OCI-LY7 (cell line): ENCODE results near the gene ERMAP. TPM values are rescaled to one million over a fixed set of nuclear protein-coding genes. Genes with fewer than 3 reads are reported as not detected.

ENCODE experiments used
- BruUV-seq: library from RNA; stranded (reverse); fragments of 400-500 nt; replicated peaks from 2 replicates; lab custom pipeline; 2021; lab: Mats Ljungman, UMichigan
- CTCF ChIA-PET: fragments of 300-600 bp; sonication (Branson Sonifier 250); formaldehyde crosslinking; loops from one replicate; lab custom pipeline; 2022; ENCODE audit warnings: antibody characterized with exemption; ENCODE audit not compliant: unreplicated experiment; lab: Charles Lee
- POLR2A ChIA-PET: fragments of 300-600 bp; sonication (Branson Sonifier 250); formaldehyde crosslinking; loops from one replicate; lab custom pipeline; 2022; ENCODE audit warnings: antibody characterized with exemption; lab: Charles Lee
- DNase-seq: peaks from one replicate; pipeline ENCODE4 v3.0.0-alpha.2; 2015; ENCODE audit warnings: low spot score
- H2AFZ ChIP-seq: fragments of 200-600 bp; sonication (generic), shearing (Covaris generic); 2 replicates; pipeline ENCODE4 v1.6.1; 2014; ENCODE audit warnings: mild to moderate bottlenecking, antibody characterized with exemption, low read length, moderate library complexity
- H3K27ac ChIP-seq: fragments of 200-600 bp; sonication (generic); 2 replicates; pipeline ENCODE4 v1.5.1; 2014; ENCODE audit warnings: mixed run types, low read depth, mild to moderate bottlenecking, moderate library complexity, low read length, inconsistent platforms; ENCODE audit not compliant: poor library complexity, severe bottlenecking
- H3K36me3 ChIP-seq: fragments of 200-600 bp; sonication (generic); 2 replicates; pipeline ENCODE4 v1.6.1; 2014; ENCODE audit warnings: mild to moderate bottlenecking, antibody characterized with exemption, low read length, moderate library complexity, mixed read lengths; ENCODE audit not compliant: insufficient read depth
- H3K4me1 ChIP-seq: fragments of 200-600 bp; sonication (generic); 2 replicates; pipeline ENCODE4 v1.5.1; 2014; ENCODE audit warnings: mild to moderate bottlenecking, low read length; ENCODE audit not compliant: insufficient read depth, poor library complexity, severe bottlenecking
- H3K4me2 ChIP-seq: fragments of 200-600 bp; sonication (generic); 2 replicates; pipeline ENCODE4 v1.6.1; 2014; ENCODE audit warnings: mild to moderate bottlenecking, low read length
- H3K4me3 ChIP-seq: fragments of 200-600 bp; sonication (generic); 2 replicates; pipeline ENCODE4 v1.5.1; 2014; ENCODE audit warnings: mild to moderate bottlenecking, low read depth, low read length; ENCODE audit not compliant: poor library complexity, severe bottlenecking
- H3K79me2 ChIP-seq: fragments of 200-600 bp; sonication (generic); 2 replicates; pipeline ENCODE4 v1.6.1; 2016; ENCODE audit warnings: low read depth, mild to moderate bottlenecking, low read length, moderate library complexity, mixed read lengths; ENCODE audit not compliant: insufficient read depth
- H3K9me2 ChIP-seq: fragments of 200-600 bp; sonication (generic); 2 replicates; pipeline ENCODE4 v1.6.1; 2016; ENCODE audit warnings: mild to moderate bottlenecking, low read length, mixed read lengths; ENCODE audit not compliant: insufficient read depth
- H3K9me3 ChIP-seq: fragments of 200-600 bp; sonication (generic); 2 replicates; pipeline ENCODE4 v1.6.1; 2014; ENCODE audit warnings: mild to moderate bottlenecking, mixed run types, low read length, mixed read lengths
- H4K20me1 ChIP-seq: fragments of 200-600 bp; sonication (generic); 2 replicates; pipeline ENCODE4 v1.6.1; 2014; ENCODE audit warnings: mild to moderate bottlenecking, antibody characterized with exemption, low read length, moderate library complexity, mixed read lengths; ENCODE audit not compliant: insufficient read depth
- CTCF ChIP-seq: fragments of 200-600 bp; sonication (generic); conservative IDR thresholded peaks from 2 replicates; pipeline ENCODE4 v1.5.1; 2014; ENCODE audit warnings: mild to moderate bottlenecking, antibody characterized with exemption, low read length, moderate library complexity, mixed read lengths
- EZH2phosphoT487 ChIP-seq: fragments of 200-600 bp; sonication (generic); IDR thresholded peaks from 2 replicates; pipeline ENCODE4 v1.6.1; 2018; ENCODE audit warnings: low read depth, borderline replicate concordance, mild to moderate bottlenecking, mixed run types, antibody characterized with exemption, low read length, moderate library complexity, mixed read lengths
- intact Hi-C: fragments of 100-400 bp; cut with micrococcal nuclease; formaldehyde crosslinking; loops from one replicate; pipeline ENCODE4 v1.10.0; 2022; ENCODE audit not compliant: unreplicated experiment
- total RNA-seq, 2 experiments: library from RNA; depleted of rRNA in 1 of 2; stranded (reverse); fragments of >200 nt in 1 of 2; shearing (Covaris generic) in 1 of 2; gene quantifications; 2 replicates each; pipeline ENCODE4 v1.2.3, GENCODE V29; 2014 to 2022

Gene ERMAP
- total RNA-seq, 2 experiments from 2014 or later = 2.7 to 5.1 TPM

- Histone ChIP-seq H3K4me1 (no peaks in the 10 kb centered on the region), H3K9me2 (no peaks in the 10 kb centered on the region), H2AFZ (0 out of 2 replicates have a peak overlapping the region, but pooled peaks have one; percentile 23), H4K20me1 (no peaks in the 10 kb centered on the region), H3K79me2 (no peaks in the 10 kb centered on the region), H3K27ac (no peak overlapping the region), H3K36me3 (no peaks in the 10 kb centered on the region), H3K4me3 (no peak overlapping the region), H3K9me3 (no peaks in the 10 kb centered on the region), H3K4me2 (no peak overlapping the region)
- POLR2A ChIA-PET = interaction anchor here (0.6 kb wide), 1 partner anchor 213 kb away, joined by 3 read pairs; no protein-coding TSS in a partner anchor
- TF ChIP-seq CTCF (no peak), EZH2phosphoT487 (no peak)
- intact Hi-C loops = no loop called here
- CTCF ChIA-PET = no interaction called here
- DNase-seq = no peak
- no TSS peak for BruUV-seq
Observed at GRCh38 chr1:42891465-42892138, 74.7 kb downstream of the ERMAP start.

Other genes starting within 250 kb of the ERMAP start
- gene PPIH, start 158.7 kb upstream of the ERMAP start, total RNA-seq (2014; rRNA removed; shearing (Covaris generic)) = 74.4 and 95.7 TPM in 2 replicates
- gene PPIH, start 158.7 kb upstream of the ERMAP start, total RNA-seq (2022) = 81.3 and 100 TPM in 2 replicates
- gene YBX1, start 134.7 kb upstream of the ERMAP start, total RNA-seq (2014; rRNA removed; shearing (Covaris generic)) = 750 and 887 TPM in 2 replicates
- gene YBX1, start 134.7 kb upstream of the ERMAP start, total RNA-seq (2022) = 956 and 965 TPM in 2 replicates
- gene CLDN19, start 76.9 kb upstream of the ERMAP start, total RNA-seq (2014; rRNA removed; shearing (Covaris generic)) = not detected in 2 replicates
- not detected in 2 replicates for gene CLDN19, start 76.9 kb upstream of the ERMAP start, total RNA-seq (2022)
- 39.0 and 43.8 TPM in 2 replicates for gene P3H1, start 50.1 kb upstream of the ERMAP start, total RNA-seq (2014; rRNA removed; shearing (Covaris generic))
- gene P3H1, start 50.1 kb upstream of the ERMAP start, total RNA-seq (2022) = 44.1 and 45.7 TPM in 2 replicates
- 2.0 and 3.2 TPM in 2 replicates for gene C1orf50, start 49.9 kb upstream of the ERMAP start, total RNA-seq (2014; rRNA removed; shearing (Covaris generic))
- gene C1orf50, start 49.9 kb upstream of the ERMAP start, total RNA-seq (2022) = 9.7 and 9.9 TPM in 2 replicates
- gene TMEM269, start 32.1 kb upstream of the ERMAP start, total RNA-seq (2014; rRNA removed; shearing (Covaris generic)) = 0.08 and 0.16 TPM in 2 replicates
- gene TMEM269, start 32.1 kb upstream of the ERMAP start, total RNA-seq (2022) = 0.46 and 0.81 TPM in 2 replicates
- gene SVBP, start 275 bp downstream of the ERMAP start, total RNA-seq (2014; rRNA removed; shearing (Covaris generic)) = 23.1 and 32.3 TPM in 2 replicates
- 18.9 and 21.0 TPM in 2 replicates for gene SVBP, start 275 bp downstream of the ERMAP start, total RNA-seq (2022)
- gene ZNF691, start 29.5 kb downstream of the ERMAP start, total RNA-seq (2014; rRNA removed; shearing (Covaris generic)) = 14.1 and 17.8 TPM in 2 replicates
- gene ZNF691, start 29.5 kb downstream of the ERMAP start, total RNA-seq (2022) = 21.1 and 23.6 TPM in 2 replicates
- 45.7 and 66.6 TPM in 2 replicates for gene SLC2A1, start 141.7 kb downstream of the ERMAP start, total RNA-seq (2014; rRNA removed; shearing (Covaris generic))
- 78.9 and 93.4 TPM in 2 replicates for gene SLC2A1, start 141.7 kb downstream of the ERMAP start, total RNA-seq (2022)